NT2/D1 (cell line): ENCODE results near the gene MATN1.

ENCODE experiments used
- SUZ12 ChIP-seq: IDR thresholded peaks from 2 replicates; pipeline ENCODE4 v1.6.1; 2011; ENCODE audit not compliant: insufficient read length, insufficient read depth; ENCODE audit errors: extremely low read depth
- YY1 ChIP-seq: IDR thresholded peaks from 2 replicates; pipeline ENCODE4 v1.6.1; 2011; ENCODE audit not compliant: insufficient read length, insufficient read depth
- ZNF274 ChIP-seq: IDR thresholded peaks from 2 replicates; pipeline ENCODE4 v1.6.1; 2011; ENCODE audit warnings: mild to moderate bottlenecking, low read depth, low read length

DNA sequence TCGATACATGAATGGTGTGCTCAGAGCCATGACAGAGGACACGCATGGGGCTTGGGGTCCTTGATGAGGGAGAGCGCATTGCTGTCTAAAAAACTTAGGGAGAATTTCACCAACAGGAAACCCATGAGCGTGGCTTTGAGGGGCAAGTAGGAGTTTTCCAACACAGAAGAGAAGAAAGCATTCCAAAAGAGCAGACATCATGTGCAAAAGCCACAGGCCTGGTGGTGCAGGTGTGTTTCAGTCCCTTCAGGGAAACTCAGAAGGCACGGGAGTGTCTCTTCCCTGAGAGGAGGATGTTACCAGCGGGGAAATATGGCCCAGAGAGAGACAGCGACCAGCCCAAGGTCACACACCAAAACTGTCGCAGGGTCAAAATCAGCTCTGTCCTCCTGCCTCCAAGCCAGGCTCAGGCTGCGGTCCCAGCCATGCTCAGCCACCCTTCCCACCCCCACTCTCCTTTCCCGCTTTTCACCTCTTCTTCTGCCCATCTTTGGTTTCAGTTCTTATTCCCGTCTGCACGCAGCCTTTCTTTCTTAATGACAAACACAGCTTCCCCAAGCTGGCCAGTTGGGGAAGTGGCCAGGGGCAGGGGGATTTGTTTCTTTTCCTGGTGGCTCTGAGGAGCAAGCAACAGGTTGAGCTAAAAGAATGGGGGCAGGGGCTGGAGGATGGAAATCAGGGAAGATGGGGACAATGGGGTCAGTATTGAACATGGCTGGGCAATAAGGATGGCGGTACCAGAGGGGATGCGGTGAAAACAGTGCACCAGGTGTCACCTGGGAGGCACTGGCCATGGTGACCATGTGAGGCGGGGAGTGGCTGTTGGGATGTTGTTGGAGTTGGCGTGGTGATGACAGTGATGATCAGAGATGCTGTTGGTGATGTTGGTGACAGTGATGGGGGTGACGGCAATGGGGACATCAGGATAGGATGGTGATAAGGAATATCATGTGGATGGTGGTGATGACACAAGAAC lies 23.9 kb upstream of the MATN1 start:
- no peak for TF ChIP-seq YY1
- no peak for TF ChIP-seq ZNF274
- TF ChIP-seq SUZ12, result no peak
